Breast epithelium (tissue), 4 donors: ENCODE results near the gene CCM2L. TPM values are rescaled to one million over a fixed set of nuclear protein-coding genes. Genes with fewer than 3 reads are reported as not detected.

ENCODE experiments used
- DNase-seq, 2 donors: peaks; one replicate each; pipeline ENCODE4 v3.0.0-alpha.2; 2019; ENCODE audit warnings: low spot score in 2 of 2
- H3K27ac ChIP-seq, 2 donors: fragments of 200-600 bp; sonication (generic) in 1 of 2; one replicate each; pipeline ENCODE4 v1.5.1; 2016 to 2019; ENCODE audit warnings: mild to moderate bottlenecking in 1 of 2
- H3K27me3 ChIP-seq, 2 donors: fragments of 200-600 bp; sonication (generic) in 1 of 2; one replicate each; pipeline versions ENCODE4 v1.5.1 to v1.6.0; 2017 to 2019; ENCODE audit warnings: control low read depth in 1 of 2, mild to moderate bottlenecking in 1 of 2
- H3K36me3 ChIP-seq: fragments of 200-600 bp; one replicate; pipeline ENCODE4 v1.5.1; 2019
- H3K4me1 ChIP-seq, 2 donors: fragments of 200-600 bp; sonication (generic); one replicate each; pipeline ENCODE4 v1.5.1; 2016 to 2019; ENCODE audit warnings: control low read depth in 1 of 2
- H3K4me3 ChIP-seq, 3 donors: fragments of 200-600 bp; sonication (generic); 1 replicate in 2 of 3; 2 replicates in 1 of 3; pipeline ENCODE4 v1.5.1; 2016 to 2019; ENCODE audit warnings: mild to moderate bottlenecking in 3 of 3, moderate library complexity in 2 of 3
- H3K9me3 ChIP-seq, 2 donors: fragments of 200-600 bp; sonication (generic) in 1 of 2; one replicate each; pipeline ENCODE4 v1.5.1; 2016 to 2019; ENCODE audit warnings: control low read depth in 1 of 2
- POLR2A ChIP-seq: fragments of 450-650 bp; IDR thresholded peaks from one replicate; pipeline ENCODE4 v1.6.1; 2016; ENCODE audit warnings: antibody characterized with exemption, mild to moderate bottlenecking, moderate library complexity
- POLR2AphosphoS5 ChIP-seq, 3 donors: sonication (generic); formaldehyde crosslinking; IDR thresholded peaks; one replicate each; pipeline ENCODE4 v1.6.1; 2017; ENCODE audit warnings: antibody characterized with exemption in 3 of 3
- intact Hi-C: fragments of 100-400 bp; cut with DNase I; formaldehyde crosslinking; loops from one replicate; pipeline ENCODE4 v1.15.1; 2023; ENCODE audit warnings: low total_unique reads
- total RNA-seq, 3 donors: library from RNA; depleted of rRNA; stranded (reverse); fragments of >200 nt; gene quantifications; one replicate each; pipeline ENCODE4 v1.1.0, GENCODE V29; 2016
- TF ChIP-seq, protein P1 (sequence below), 3 donors: fragments of 450-650 bp; IDR thresholded peaks; one replicate each; pipeline ENCODE4 v1.5.1; 2016 to 2017; ENCODE audit warnings: antibody characterized with exemption in 3 of 3, mild to moderate bottlenecking in 3 of 3, moderate library complexity in 3 of 3

Gene CCM2L
- total RNA-seq, 3 donors from 2014 or later = 2.8 to 9.2 (median 4.6) TPM

GRCh38 chr20:32037929-32038328 is 27.7 kb downstream of the CCM2L start:
- no peak overlapping the region for H3K4me3 ChIP-seq
- H3K4me1 ChIP-seq = no peaks in the 10 kb centered on the region
- TF ChIP-seq, protein P1, sequence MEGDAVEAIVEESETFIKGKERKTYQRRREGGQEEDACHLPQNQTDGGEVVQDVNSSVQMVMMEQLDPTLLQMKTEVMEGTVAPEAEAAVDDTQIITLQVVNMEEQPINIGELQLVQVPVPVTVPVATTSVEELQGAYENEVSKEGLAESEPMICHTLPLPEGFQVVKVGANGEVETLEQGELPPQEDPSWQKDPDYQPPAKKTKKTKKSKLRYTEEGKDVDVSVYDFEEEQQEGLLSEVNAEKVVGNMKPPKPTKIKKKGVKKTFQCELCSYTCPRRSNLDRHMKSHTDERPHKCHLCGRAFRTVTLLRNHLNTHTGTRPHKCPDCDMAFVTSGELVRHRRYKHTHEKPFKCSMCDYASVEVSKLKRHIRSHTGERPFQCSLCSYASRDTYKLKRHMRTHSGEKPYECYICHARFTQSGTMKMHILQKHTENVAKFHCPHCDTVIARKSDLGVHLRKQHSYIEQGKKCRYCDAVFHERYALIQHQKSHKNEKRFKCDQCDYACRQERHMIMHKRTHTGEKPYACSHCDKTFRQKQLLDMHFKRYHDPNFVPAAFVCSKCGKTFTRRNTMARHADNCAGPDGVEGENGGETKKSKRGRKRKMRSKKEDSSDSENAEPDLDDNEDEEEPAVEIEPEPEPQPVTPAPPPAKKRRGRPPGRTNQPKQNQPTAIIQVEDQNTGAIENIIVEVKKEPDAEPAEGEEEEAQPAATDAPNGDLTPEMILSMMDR (IDR thresholded peaks at IDR 0.05) = no peak
- TF ChIP-seq POLR2A (no peak), POLR2AphosphoS5 (IDR thresholded peaks at IDR 0.05) (no peak)
- no peaks in the 10 kb centered on the region for H3K9me3 ChIP-seq
- peaks cover 0 to 37% of the 10 kb centered on the region in 2 donors for H3K27me3 ChIP-seq
- intact Hi-C loops = no loop called here
- H3K27ac ChIP-seq = no peak overlapping the region
- no peak for DNase-seq
- no peaks in the 10 kb centered on the region for H3K36me3 ChIP-seq

DNA sequence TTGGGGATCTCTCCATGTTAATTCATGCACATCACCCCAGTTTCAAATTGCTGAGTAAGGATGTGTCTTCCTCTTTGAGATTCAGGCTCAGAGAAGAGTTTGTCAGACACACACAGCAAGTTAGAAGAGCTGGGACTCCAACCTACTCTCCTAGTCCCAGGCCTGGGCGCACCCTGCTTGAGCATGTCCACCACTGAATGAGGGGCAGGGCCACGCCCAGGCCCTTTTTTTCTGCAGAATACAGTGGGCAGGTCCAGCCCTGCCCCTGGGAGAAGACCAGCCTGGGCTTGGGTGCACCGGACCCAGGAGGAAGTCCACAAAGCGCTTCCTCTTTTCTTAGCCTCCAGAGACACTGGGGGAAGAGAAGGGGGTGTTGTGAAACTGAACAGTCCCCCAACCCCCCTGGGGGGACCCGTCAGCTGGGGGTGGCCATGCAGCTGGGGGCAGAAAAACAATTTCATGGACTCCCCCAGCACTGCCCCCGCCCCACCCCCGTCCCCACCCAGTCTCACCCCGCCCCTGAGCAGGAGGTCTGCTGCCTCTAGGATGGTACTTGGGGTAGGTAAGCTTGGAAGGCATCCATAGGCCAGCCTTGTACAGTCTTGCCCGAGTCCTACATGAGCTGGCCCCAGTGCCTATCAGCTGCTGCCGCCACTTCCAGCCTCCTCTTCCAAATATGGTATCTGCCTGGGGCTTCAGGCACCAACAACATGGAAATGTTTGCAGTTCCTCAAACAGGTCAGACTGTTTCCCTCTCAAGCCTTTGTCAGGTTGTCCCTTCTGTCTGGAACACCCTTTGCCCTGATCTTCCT is 30.1 kb downstream of the CCM2L start:
- H3K36me3 ChIP-seq = no peaks in the 10 kb centered on the region
- no peaks in the 10 kb centered on the region for H3K4me1 ChIP-seq
- DNase-seq = no peak
- H3K27me3 ChIP-seq = peaks cover 0 to 15% of the 10 kb centered on the region in 2 donors
- no peak overlapping the region for H3K27ac ChIP-seq
- no peak overlapping the region for H3K4me3 ChIP-seq
- TF ChIP-seq, protein P1 (IDR thresholded peaks at IDR 0.05) = no peak
- no peak for TF ChIP-seq POLR2A
- TF ChIP-seq POLR2AphosphoS5 (IDR thresholded peaks at IDR 0.05) = no peak
- intact Hi-C loops = loop anchor here (5.0 kb wide), 1 partner anchor 1017 kb away; no protein-coding TSS in a partner anchor
- H3K9me3 ChIP-seq = no peaks in the 10 kb centered on the region

DNA sequence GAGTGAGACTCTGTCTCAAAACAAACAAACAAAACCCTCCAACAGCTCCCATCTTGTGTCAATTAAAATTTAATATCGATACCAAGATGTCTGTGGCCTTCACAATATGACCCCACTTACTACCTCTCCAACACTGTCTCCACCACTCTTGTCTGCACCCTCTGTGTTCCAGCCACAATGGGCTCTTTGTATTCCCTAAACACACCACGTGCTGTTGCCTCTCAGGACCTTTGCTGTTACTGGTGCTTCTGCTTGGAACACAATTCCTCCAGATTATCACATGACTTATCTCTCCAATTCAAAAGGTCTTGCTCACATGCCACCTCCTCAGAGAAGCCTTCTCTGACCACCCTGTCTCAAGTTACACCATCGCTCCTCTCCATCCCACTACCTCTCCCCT is 35.8 kb downstream of the CCM2L start:
- Histone ChIP-seq H3K9me3 (no peaks in the 10 kb centered on the region), H3K27ac (no peak overlapping the region), H3K4me1 (no peaks in the 10 kb centered on the region), H3K4me3 (no peak overlapping the region), H3K36me3 (no peaks in the 10 kb centered on the region), H3K27me3 (peaks cover 0 to 15% of the 10 kb centered on the region in 2 donors)
- no peak for DNase-seq
- intact Hi-C loops = no loop called here
- TF ChIP-seq POLR2A = no peak
- TF ChIP-seq, protein P1 (IDR thresholded peaks at IDR 0.05) = no peak
- TF ChIP-seq POLR2AphosphoS5 (IDR thresholded peaks at IDR 0.05) = no peak

DNA sequence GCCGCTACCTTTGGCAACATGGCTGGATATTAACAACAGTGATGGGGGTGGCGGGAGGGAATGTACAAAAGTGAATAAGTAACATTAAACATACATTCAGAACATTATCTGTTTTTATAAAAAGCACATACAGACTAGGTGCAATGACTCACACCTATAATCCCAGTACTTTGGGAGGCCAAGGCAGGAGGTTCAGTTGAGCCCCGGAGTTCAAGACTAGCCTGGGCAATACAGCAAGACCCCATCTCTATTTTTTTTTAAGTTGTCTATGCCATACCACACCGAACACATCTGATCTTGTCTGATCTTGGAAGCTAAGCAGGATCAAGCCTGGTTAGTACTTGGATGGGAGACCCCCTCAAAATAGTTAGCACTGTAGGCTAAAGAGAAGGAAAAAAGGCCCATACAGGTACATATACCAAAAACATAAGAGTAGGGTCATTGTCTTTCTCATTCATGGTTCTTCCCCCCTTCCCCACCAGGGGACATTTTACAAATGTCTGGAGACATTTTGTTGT is 40.1 kb downstream of the CCM2L start:
- intact Hi-C loops = no loop called here
- H3K27me3 ChIP-seq = peaks cover 3 to 43% of the 10 kb centered on the region in 2 donors
- TF ChIP-seq POLR2AphosphoS5 (IDR thresholded peaks at IDR 0.05) (no peak), POLR2A (no peak)
- TF ChIP-seq, protein P1 (IDR thresholded peaks at IDR 0.05) = no peak

More for the DNA sequence above, 40.1 kb downstream of the CCM2L start:
- no peak overlapping the region for H3K4me3 ChIP-seq
- no peaks in the 10 kb centered on the region for H3K4me1 ChIP-seq
- DNase-seq = no peak
- H3K9me3 ChIP-seq = no peaks in the 10 kb centered on the region
- H3K36me3 ChIP-seq = no peaks in the 10 kb centered on the region
- H3K27ac ChIP-seq = no peak overlapping the region
